ENCODE results near the gene NCAM1.

The NCAM1 gene

DNA sequence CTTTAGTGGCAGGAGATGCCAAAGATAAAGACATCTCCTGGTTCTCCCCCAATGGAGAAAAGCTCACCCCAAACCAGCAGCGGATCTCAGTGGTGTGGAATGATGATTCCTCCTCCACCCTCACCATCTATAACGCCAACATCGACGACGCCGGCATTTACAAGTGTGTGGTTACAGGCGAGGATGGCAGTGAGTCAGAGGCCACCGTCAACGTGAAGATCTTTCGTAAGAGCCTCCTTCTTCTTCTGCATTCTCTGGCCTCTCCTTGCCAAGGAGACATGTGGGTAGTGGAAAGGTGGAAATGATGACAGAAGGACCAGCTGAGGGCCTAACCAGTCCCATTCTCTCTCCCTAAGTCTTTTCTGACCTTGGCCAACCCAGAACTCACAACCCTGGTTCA, 243.1 kb downstream of the NCAM1 start:
- Histone ChIP-seq H4K8ac (ENCODE audit: low read depth, low read length) (no peak overlapping the region), H3K23ac (ENCODE audit: low read depth, low read length, poor library complexity) (no peak overlapping the region), H3K27ac (replicated peaks; ENCODE audit: low read length) (no peak overlapping the region), H2BK12ac (ENCODE audit: low read length) (no peak overlapping the region), H2BK15ac (ENCODE audit: low read length) (no peak overlapping the region), H3K18ac (ENCODE audit: low read length) (no peak overlapping the region), H3K4ac (ENCODE audit: low read length) (no peak overlapping the region), H3K9me3 (replicated peaks in 1 of 2; ENCODE audit: control insufficient read depth in 2 of 2, insufficient read depth in 1 of 2, low read depth in 1 of 2, low read length in 2 of 2) (peaks cover 0 to 2% of the 10 kb centered on the region in 2 donors), H4K91ac (ENCODE audit: low read depth, low read length, poor library complexity) (no peak overlapping the region), H2AK5ac (ENCODE audit: low read depth, low read length) (no peak overlapping the region), H3K79me1 (ENCODE audit: low read depth, low read length) (no peaks in the 10 kb centered on the region), H3K4me1 (ENCODE audit: control insufficient read depth in 2 of 2, insufficient read depth in 1 of 2, low read depth in 1 of 2, low read length in 2 of 2) (peaks cover 0 to 14% of the 10 kb centered on the region in 2 donors), H2BK5ac (ENCODE audit: low read length) (no peak overlapping the region), H3K4me3 (ENCODE audit: low read length in 2 of 2) (no peak overlapping the region), H2AFZ (ENCODE audit: low read length) (no peak overlapping the region), H3K4me2 (ENCODE audit: insufficient read depth, low read length, poor library complexity, severe bottlenecking) (no peak overlapping the region), H2BK120ac (ENCODE audit: low read depth, low read length) (no peak overlapping the region), H3K14ac (ENCODE audit: low read length) (no peak overlapping the region), H3K27me3 (ENCODE audit: control insufficient read depth in 3 of 3, insufficient read depth in 3 of 3, low read depth in 1 of 3, low read length in 3 of 3) (no peaks in the 10 kb centered on the region), H3K9ac (ENCODE audit: low read depth, low read length, poor library complexity) (no peak overlapping the region), H3K36me3 (replicated peaks in 1 of 2; ENCODE audit: control insufficient read depth in 2 of 2, insufficient read depth in 2 of 2, low read length in 2 of 2) (peaks cover 0 to 10% of the 10 kb centered on the region in 2 donors)
- no CpG with 5 or more reads among the region's 10 CpGs for WGBS, 2 donors (ENCODE audit: extremely low coverage in 2 of 2, insufficient read length in 2 of 2, insufficient replicate concordance in 1 of 2)
- no peak for DNase-seq (ENCODE audit: low spot score)

DNA sequence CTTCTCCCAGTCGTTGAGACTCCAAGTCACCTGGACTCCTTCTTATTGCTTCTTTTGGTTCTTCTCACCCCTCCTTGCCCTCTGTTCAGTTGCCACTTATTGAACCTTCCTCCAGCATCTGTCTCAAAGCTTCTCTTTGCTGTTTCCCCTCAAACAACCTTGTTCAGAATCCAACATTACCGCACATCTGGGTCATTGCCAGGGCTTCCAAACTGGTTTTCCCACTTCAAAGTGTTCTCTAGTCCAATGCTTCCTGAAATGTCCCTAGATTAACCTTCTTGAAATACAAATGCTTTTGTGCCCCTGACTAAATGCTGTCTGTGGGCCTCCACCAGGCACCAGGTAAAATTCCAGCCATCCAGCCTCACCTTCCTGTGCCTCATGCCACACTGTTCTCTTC, 252.3 kb downstream of the NCAM1 start:
- H3K18ac ChIP-seq (ENCODE audit: low read length), result no peak overlapping the region
- no peak overlapping the region for H3K27ac ChIP-seq (replicated peaks; ENCODE audit: low read length)
- H2BK5ac ChIP-seq (ENCODE audit: low read length), result no peak overlapping the region
- H3K4me3 ChIP-seq (ENCODE audit: low read length in 2 of 2), result no peak overlapping the region
- no peak overlapping the region for H4K91ac ChIP-seq (ENCODE audit: low read depth, low read length, poor library complexity)
- no peak overlapping the region for H2AK5ac ChIP-seq (ENCODE audit: low read depth, low read length)
- no peak overlapping the region for H2BK12ac ChIP-seq (ENCODE audit: low read length)
- H3K79me1 ChIP-seq (ENCODE audit: low read depth, low read length), result no peaks in the 10 kb centered on the region
- H3K4me2 ChIP-seq (ENCODE audit: insufficient read depth, low read length, poor library complexity, severe bottlenecking), result no peak overlapping the region
- no peak overlapping the region for H4K8ac ChIP-seq (ENCODE audit: low read depth, low read length)
- no peak overlapping the region for H3K9ac ChIP-seq (ENCODE audit: low read depth, low read length, poor library complexity)
- DNase-seq (ENCODE audit: low spot score), result no peak
- no peak overlapping the region for H3K14ac ChIP-seq (ENCODE audit: low read length)
- no peak overlapping the region for H2BK15ac ChIP-seq (ENCODE audit: low read length)
- no peak overlapping the region for H3K4ac ChIP-seq (ENCODE audit: low read length)
- no peak overlapping the region for H3K23ac ChIP-seq (ENCODE audit: low read depth, low read length, poor library complexity)
- H3K27me3 ChIP-seq (ENCODE audit: control insufficient read depth in 3 of 3, insufficient read depth in 3 of 3, low read depth in 1 of 3, low read length in 3 of 3), result no peaks in the 10 kb centered on the region
- H3K9me3 ChIP-seq (replicated peaks in 1 of 2; ENCODE audit: control insufficient read depth in 2 of 2, insufficient read depth in 1 of 2, low read depth in 1 of 2, low read length in 2 of 2), result peaks cover 0 to 2% of the 10 kb centered on the region in 2 donors
- no peak overlapping the region for H2AFZ ChIP-seq (ENCODE audit: low read length)
- H2BK120ac ChIP-seq (ENCODE audit: low read depth, low read length), result no peak overlapping the region
- peaks cover 0 to 12% of the 10 kb centered on the region in 2 donors for H3K36me3 ChIP-seq (replicated peaks in 1 of 2; ENCODE audit: control insufficient read depth in 2 of 2, insufficient read depth in 2 of 2, low read length in 2 of 2)
- H3K4me1 ChIP-seq (ENCODE audit: control insufficient read depth in 2 of 2, insufficient read depth in 1 of 2, low read depth in 1 of 2, low read length in 2 of 2), result no peaks in the 10 kb centered on the region
- WGBS, 2 donors (ENCODE audit: extremely low coverage in 2 of 2, insufficient read length in 2 of 2, insufficient replicate concordance in 1 of 2), result no CpG with 5 or more reads among the region's 2 CpGs

DNA sequence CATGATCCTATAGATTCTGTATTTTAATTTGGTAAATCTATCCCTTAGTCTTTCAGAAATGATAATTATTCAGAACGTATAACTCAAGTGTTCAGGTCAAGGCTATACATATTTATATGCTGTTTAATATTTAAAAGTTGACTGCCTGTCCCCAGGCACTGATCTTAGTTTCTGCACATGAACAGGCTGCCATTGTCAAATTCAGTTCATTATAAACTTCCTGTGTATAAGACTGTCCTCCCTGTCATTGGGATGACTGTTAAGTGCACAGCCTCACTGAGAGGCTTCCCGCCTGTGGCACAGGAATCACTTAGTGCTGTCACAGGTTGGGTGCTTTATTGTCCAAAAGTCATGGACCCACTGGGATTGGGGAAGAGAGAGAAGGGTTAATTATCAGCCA, 261.0 kb downstream of the NCAM1 start:
- no peak overlapping the region for H3K9ac ChIP-seq (ENCODE audit: low read depth, low read length, poor library complexity)
- H4K91ac ChIP-seq (ENCODE audit: low read depth, low read length, poor library complexity), result no peak overlapping the region
- H3K23ac ChIP-seq (ENCODE audit: low read depth, low read length, poor library complexity), result no peak overlapping the region
- no peak overlapping the region for H2BK15ac ChIP-seq (ENCODE audit: low read length)
- H3K4me2 ChIP-seq (ENCODE audit: insufficient read depth, low read length, poor library complexity, severe bottlenecking), result no peak overlapping the region
- no peak overlapping the region for H3K4me3 ChIP-seq (ENCODE audit: low read length in 2 of 2)
- no peak overlapping the region for H3K27ac ChIP-seq (replicated peaks; ENCODE audit: low read length)
- no peaks in the 10 kb centered on the region for H3K4me1 ChIP-seq (ENCODE audit: control insufficient read depth in 2 of 2, insufficient read depth in 1 of 2, low read depth in 1 of 2, low read length in 2 of 2)
- H3K27me3 ChIP-seq (ENCODE audit: control insufficient read depth in 3 of 3, insufficient read depth in 3 of 3, low read depth in 1 of 3, low read length in 3 of 3), result no peaks in the 10 kb centered on the region
- peaks cover 0 to 1% of the 10 kb centered on the region in 2 donors for H3K36me3 ChIP-seq (replicated peaks in 1 of 2; ENCODE audit: control insufficient read depth in 2 of 2, insufficient read depth in 2 of 2, low read length in 2 of 2)
- no peak for DNase-seq (ENCODE audit: low spot score)
- H2BK120ac ChIP-seq (ENCODE audit: low read depth, low read length), result no peak overlapping the region
- no peak overlapping the region for H2AK5ac ChIP-seq (ENCODE audit: low read depth, low read length)
- H3K9me3 ChIP-seq (replicated peaks in 1 of 2; ENCODE audit: control insufficient read depth in 2 of 2, insufficient read depth in 1 of 2, low read depth in 1 of 2, low read length in 2 of 2), result peaks cover 4 to 5% of the 10 kb centered on the region in 2 donors
- H2AFZ ChIP-seq (ENCODE audit: low read length), result no peak overlapping the region
- no peak overlapping the region for H3K18ac ChIP-seq (ENCODE audit: low read length)
- H4K8ac ChIP-seq (ENCODE audit: low read depth, low read length), result no peak overlapping the region
- no peak overlapping the region for H2BK12ac ChIP-seq (ENCODE audit: low read length)
- H3K4ac ChIP-seq (ENCODE audit: low read length), result no peak overlapping the region
- no peaks in the 10 kb centered on the region for H3K79me1 ChIP-seq (ENCODE audit: low read depth, low read length)
- WGBS, 2 donors (ENCODE audit: extremely low coverage in 2 of 2, insufficient read length in 2 of 2, insufficient replicate concordance in 1 of 2), result no CpG with 5 or more reads among the region's 2 CpGs
- no peak overlapping the region for H2BK5ac ChIP-seq (ENCODE audit: low read length)
- no peak overlapping the region for H3K14ac ChIP-seq (ENCODE audit: low read length)

DNA sequence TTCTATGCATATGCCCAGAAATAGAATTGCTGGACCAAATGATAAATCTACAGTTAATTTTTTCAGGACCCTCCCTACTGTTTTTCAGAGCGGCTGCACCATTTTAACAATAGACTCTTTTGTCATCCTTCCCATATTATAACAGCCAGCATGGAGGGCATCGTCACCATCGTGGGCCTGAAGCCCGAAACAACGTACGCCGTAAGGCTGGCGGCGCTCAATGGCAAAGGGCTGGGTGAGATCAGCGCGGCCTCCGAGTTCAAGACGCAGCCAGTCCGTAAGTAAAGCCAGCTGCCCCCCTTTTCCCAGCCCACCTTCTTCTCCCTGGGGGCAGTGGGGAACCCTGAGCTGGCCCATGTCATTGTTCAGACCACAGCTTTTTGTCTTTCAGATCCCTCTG, 273.7 kb downstream of the NCAM1 start:
- Histone ChIP-seq H2BK5ac (ENCODE audit: low read length) (no peak overlapping the region), H3K36me3 (replicated peaks in 1 of 2; ENCODE audit: control insufficient read depth in 2 of 2, insufficient read depth in 2 of 2, low read length in 2 of 2) (peaks cover 0 to 8% of the 10 kb centered on the region in 2 donors), H2BK15ac (ENCODE audit: low read length) (no peak overlapping the region), H2BK120ac (ENCODE audit: low read depth, low read length) (no peak overlapping the region), H3K4ac (ENCODE audit: low read length) (no peak overlapping the region), H3K27me3 (ENCODE audit: control insufficient read depth in 3 of 3, insufficient read depth in 3 of 3, low read depth in 1 of 3, low read length in 3 of 3) (peaks cover 0 to 3% (median 0%) of the 10 kb centered on the region in 3 experiments), H3K79me1 (ENCODE audit: low read depth, low read length) (no peaks in the 10 kb centered on the region), H3K9me3 (replicated peaks in 1 of 2; ENCODE audit: control insufficient read depth in 2 of 2, insufficient read depth in 1 of 2, low read depth in 1 of 2, low read length in 2 of 2) (no peaks in the 10 kb centered on the region), H4K91ac (ENCODE audit: low read depth, low read length, poor library complexity) (no peak overlapping the region), H4K8ac (ENCODE audit: low read depth, low read length) (no peak overlapping the region), H3K4me2 (ENCODE audit: insufficient read depth, low read length, poor library complexity, severe bottlenecking) (no peak overlapping the region), H3K4me1 (ENCODE audit: control insufficient read depth in 2 of 2, insufficient read depth in 1 of 2, low read depth in 1 of 2, low read length in 2 of 2) (no peaks in the 10 kb centered on the region), H3K27ac (replicated peaks; ENCODE audit: low read length) (no peak overlapping the region), H2AK5ac (ENCODE audit: low read depth, low read length) (no peak overlapping the region), H3K4me3 (ENCODE audit: low read length in 2 of 2) (no peak overlapping the region), H3K9ac (ENCODE audit: low read depth, low read length, poor library complexity) (no peak overlapping the region), H2BK12ac (ENCODE audit: low read length) (no peak overlapping the region), H2AFZ (ENCODE audit: low read length) (no peak overlapping the region), H3K18ac (ENCODE audit: low read length) (no peak overlapping the region), H3K23ac (ENCODE audit: low read depth, low read length, poor library complexity) (peak overlapping the region; percentile 58), H3K14ac (ENCODE audit: low read length) (no peak overlapping the region)
- no peak for DNase-seq (ENCODE audit: low spot score)
- no CpG with 5 or more reads among the region's 14 CpGs for WGBS, 2 donors (ENCODE audit: extremely low coverage in 2 of 2, insufficient read length in 2 of 2, insufficient replicate concordance in 1 of 2)

All from neuronal stem cell (in vitro differentiated cells).